Fibroblast of skin of left quadriceps (primary cell): Measurements from ENCODE around the gene KLK13.

ENCODE experiments used
- DNase-seq, 2 experiments: peaks; one replicate each; pipeline ENCODE4 v3.0.0-alpha.2; 2013; ENCODE audit warnings: low read depth in 2 of 2

Gene KLK13

DNA sequence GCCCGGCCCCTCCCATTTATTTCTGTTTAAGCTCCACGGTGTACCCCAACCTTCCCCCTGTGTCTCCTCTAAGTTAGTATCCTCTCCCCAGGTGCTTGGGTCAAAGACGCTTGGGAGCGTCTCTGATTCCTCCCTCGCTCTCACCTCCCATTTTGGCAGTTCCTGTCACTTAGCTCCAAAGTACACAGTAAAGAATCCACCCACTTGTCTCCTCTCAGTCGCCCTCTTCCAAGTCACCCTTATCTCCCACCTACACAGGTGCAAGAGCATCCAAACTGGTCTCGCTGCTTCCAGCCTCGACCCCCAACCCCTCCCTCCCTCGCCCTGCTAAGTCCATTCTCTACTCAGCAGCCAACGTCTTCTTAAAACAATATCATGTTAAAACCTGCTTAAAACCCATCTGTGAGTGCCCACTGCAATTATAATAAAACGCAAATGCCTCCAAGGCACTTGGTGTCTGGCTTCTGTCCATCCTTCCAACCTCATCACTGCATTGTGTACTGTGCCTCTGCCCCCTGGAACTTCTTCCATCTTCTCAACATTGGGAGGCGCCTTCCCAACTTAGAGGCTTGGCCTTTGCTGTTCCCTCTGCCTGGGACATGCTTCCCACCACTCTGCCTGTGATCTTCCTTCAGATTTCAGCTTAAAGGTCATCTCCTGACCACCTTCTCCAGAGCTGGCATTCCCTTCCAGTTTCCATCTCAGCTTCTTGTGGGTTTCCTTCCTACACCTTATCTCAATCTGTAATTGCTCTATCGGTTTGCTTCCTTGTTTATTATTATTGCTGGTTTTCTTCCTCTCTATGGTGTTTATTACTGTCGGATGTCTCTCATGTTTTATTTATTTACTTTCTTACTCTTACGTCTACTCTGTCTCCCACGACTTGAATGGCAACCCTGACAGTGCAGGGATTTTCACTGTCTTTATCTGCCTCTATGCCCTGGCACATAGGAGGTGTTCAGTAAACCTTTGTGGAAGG lies 27.3 kb upstream of the KLK13 start:
- no peak for DNase-seq

DNA sequence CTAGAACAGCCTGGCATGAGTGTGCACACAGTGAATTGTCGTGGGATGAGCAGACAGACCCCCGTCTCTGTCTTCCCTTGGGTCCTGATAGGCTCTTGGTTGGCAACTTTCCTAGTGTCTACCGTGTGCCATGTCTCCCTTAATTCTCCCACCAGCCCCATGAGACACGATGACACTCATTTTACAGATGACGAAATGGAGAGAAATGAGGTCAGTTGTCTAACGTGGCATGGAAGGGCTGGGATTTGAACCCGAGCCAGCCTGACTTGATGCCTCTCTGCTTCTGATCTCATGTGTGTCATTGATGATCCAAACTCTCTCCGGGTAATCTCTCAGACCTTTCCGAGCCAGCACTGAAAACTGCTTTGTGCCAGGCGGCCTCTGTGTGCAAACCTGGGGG lies 26.2 kb upstream of the KLK13 start:
- DNase-seq = no peak

GRCh38 chr19:51090471-51090870 lies 25.6 kb upstream of the KLK13 start:
- DNase-seq = no peak

- DNase-seq = no peak
Observed at GRCh38 chr19:51089786-51090185, 24.9 kb upstream of the KLK13 start.

DNA sequence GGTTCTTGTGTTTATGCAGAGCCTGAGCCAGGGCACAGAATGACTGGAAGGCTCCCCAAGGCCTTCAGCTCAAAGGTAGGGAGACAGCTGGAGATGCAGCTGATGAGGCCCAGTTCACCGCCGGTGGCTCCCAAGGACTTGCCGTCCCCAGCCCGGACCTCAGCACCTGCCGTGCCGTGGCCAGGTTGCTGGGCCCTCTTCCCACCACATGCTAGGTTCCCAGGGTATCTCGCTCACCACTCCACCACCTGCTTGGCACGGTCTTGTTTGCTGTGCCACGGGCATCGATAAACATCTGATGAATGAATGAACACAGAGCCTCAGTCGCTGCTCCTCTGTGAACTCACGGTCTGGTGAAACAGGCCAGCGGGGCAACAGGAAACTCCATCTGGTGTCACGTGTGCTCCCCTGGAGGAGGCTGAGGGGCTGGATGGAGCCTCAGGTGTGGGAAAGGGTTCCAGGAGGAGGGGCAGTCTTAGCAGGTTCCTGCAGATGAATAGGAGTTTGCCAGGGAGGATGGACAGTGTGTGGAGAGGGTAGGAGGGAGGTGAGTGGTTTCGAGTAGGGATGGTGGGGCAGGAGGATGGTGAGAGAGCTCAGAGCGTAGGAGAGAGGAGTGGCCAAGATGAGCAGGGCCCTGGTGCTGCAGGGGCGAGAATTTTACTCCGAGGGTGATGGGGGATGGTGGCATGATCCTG lies 21.4 kb upstream of the KLK13 start:
- DNase-seq = no peak

GRCh38 chr19:51084505-51084904 lies 19.6 kb upstream of the KLK13 start:
- DNase-seq = no peak

DNA sequence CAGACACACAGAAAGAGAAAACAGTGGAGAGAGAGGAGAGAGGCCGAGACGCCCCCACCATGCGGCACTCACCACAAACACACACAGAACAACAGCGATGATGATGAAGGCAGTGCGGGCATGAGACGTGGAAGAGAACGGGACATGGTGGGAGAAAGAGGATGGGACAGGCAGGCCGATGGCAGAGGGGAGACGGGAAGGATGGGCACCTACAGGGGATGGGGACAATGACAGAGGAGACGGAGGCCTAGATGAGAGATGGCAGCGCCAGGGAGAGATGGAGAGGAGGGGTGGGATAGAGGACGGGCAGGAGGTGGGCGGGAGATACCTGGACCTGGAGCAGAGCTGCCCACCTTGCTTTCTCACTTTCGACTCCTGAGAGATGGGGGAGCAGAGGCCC lies 18.9 kb upstream of the KLK13 start:
- no peak for DNase-seq

DNA sequence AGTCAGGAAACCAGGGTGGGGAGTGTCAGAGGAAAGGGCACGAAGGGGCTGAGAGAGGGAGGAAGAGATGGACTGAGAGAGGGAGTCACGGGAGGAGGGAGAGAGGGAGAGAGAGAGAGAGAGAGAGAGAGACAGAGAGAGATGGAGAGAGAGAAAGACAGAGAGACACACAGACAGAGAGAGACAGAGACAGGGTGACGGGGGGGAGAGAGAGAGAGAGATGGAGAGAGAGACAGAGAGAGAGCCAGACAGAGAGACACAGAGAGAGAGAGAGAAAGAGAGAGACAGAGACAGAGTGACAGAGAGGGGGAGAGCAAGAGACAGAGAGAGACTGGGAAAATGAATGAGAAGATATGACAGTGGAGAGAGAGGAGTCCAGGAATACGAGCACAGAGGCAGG lies 18.3 kb upstream of the KLK13 start:
- DNase-seq = no peak

DNA sequence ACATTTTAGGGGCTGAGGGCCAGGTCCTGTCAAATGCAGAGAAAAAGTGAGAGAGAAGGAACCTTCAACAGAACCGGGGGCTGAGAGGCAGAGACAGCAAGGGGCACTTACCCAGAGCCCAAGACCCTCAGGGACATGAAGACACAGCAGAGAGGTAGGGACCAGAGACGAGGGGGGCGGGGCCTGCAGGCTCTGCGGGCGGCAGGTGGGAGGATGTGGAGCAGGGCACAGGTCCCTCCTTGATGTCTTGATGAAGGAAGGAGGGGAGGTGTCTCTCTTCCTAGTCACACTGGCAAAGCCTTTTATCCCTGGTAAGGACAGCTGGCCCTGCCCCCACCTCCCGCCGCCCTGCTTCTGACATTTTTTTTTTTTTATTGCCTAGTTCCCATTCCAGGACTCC lies 17.7 kb upstream of the KLK13 start, which contains the start of gene KLK14:
Gene KLK14 (minus strand): TSS at position 277 of the 400 bp plus-strand sequence. CDS start 273 bp downstream, at position 4.
- DNase-seq = no peak

DNA sequence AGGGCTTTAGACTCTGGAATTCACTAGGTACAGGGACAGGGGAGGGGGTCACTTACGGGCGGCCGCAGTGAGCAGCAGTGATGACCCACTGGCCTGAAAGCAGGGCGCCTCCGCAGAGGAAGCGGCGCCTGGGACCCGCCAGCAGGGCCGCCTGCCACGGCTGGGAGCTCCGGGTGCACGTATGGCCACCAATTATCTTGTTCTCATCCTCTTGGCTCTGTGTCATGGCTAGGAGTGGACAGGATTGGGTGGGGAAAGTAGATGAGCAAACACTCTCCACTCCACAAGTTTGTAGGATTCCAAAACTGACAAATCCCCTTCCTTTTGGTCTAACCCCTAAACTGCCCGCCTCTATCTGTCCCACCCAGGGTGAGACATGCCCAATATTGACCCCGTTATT lies 16.6 kb upstream of the KLK13 start:
- no peak for DNase-seq

DNA sequence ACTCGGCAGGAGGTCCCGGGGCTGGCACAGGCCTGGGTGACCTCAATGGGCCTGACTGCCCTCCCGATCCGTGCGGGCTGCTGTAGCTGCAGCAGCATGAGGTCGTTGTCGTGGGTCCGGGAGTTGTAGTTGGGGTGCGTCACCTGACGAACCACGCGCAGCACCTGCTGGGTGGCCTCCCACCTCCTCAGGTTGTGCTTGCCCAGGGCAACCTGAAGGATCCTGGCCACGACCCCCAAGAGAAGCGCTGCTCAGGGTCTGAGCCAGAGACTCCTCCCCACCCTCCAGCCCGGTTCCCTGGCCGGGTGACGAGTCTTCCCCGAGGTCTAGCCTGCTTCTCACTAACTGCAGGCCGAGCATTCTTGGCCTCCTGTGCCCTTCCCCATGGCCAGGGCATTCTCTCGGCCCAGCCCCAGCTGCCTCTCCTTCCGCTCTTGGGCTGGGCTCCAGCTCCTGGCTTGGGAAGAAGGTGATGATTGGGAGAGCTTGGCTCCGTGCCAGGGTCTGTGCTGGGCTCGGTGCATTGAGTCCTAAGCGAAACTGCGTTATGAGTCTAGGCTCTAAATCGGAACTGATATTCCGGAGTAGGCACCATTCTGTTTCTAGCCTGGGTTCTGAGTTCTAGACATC lies 14.7 kb upstream of the KLK13 start:
- DNase-seq = no peak

- DNase-seq = no peak
Observed at GRCh38 chr19:51078731-51079130, 13.8 kb upstream of the KLK13 start.

DNA sequence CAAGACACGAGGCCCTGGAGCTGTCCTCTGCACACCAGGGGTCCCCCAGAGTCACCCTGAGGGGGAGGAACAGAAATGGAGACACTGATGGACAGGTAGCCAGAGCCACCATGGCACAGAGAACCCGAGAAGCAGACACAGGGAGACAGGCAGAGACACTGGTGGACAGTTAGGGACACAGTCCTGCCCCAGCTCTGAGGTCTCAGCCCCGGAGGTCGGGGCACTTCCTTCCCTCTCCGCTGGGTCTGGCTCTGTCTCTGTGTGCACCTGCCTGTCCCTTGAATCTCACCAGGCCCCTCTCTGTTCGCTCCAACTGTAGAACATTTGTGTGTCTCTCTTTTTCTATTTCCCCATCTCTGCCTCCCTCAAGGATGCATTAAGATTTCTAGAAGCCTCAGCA lies 13.2 kb upstream of the KLK13 start:
- DNase-seq = no peak

DNA sequence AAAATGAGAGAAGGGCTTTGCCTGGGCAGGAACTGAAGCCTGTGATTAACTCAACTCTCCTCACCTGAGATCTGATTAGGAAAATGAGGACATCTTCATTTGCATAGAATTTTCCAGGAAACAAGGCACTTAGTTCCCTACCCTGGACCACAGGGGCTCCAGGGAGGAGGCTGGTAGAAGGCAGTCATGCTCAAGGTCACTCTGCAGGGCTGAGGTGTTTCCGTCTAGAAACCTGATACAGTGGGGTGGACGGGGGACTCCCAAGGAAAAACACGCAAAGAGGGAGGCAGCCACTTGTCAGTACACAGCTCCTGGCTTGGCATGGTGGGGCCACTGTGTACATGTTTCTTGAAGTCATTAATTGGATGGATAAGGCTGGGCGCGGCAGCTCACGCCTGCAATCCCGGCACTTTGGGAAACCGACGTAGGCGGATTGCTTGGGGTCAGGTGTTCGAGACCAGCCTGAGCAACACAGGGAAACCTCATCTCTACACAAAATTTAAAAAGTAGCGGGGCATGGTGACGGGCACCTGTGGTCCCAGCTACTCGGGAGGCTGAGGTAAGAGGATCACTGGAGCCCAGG lies 11.8 kb upstream of the KLK13 start:
- DNase-seq = no peak

- no peak for DNase-seq
Observed at GRCh38 chr19:51075998-51076397, 11.1 kb upstream of the KLK13 start.

- no peak for DNase-seq
Observed at GRCh38 chr19:51071095-51071405, 6.2 kb upstream of the KLK13 start.

DNA sequence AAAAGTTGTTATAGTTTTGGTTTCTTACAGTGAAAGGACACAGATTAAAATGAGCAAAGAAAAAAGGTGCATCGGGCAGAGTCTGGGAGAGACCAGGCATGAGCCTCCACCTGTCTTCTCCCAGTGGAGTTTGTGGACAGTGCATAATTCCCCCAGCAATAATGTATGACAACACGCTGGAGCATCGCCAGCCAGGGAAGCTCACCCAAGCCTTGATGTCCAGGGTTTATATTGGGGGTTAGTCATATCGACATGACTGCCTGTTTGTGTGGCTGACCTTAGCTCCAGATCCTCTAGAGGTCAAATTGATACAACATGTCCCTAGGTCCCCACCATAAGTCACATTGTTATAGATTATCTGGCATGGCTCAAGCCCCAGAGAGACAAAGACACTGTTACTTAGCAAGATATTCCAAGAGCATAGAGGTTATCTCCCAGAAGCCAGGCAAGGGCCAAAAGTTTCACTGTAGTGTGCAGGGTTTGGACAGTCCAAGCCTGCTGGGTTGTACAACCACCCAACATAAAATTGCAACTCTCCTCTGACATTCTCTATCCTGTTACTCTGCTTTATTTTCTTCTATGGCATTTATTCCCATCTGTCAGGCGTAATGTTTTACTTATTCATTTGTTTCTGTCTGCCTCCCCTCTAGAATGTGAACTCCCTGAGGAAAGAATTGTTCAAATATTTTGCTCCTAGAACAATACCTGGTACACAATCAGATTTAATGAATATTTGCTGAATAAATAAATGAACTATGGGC lies 5.6 kb upstream of the KLK13 start:
- no peak for DNase-seq

GRCh38 chr19:51066393-51067186 lies 1.7 kb upstream of the KLK13 start:
- DNase-seq = no peak

- DNase-seq = no peak
Observed at GRCh38 chr19:51065221-51065960, 499 bp upstream of the KLK13 start.

DNA sequence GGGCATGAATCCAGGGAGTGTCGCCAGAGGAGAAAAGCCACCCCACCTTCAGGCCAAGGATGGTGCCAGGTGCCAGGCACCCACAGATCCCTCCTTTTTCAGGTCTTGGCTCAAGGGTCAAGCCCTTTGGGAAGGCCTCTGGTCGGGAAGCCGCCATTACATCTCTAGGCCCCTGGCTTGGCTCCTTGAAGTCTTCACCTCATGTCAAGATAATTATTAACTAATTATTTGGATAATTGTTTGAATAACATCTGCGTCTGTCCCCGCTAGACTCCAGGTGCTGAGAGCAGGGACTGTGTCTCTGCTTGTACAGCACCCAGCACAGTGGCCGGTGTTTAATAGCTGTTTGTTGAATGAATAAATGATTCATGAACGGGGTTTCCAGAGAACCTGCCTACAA lies 1.2 kb downstream of the KLK13 start:
- DNase-seq = no peak
